ENCODE data around the gene ATP9B.

GRCh38 chr18:79216176-79216575, 147.0 kb downstream of the ATP9B start:
- TF ChIP-seq CTCF (conservative IDR thresholded peaks at IDR 0.05; ENCODE audit: low read depth, low read length) (no peak), EZH2 (IDR thresholded peaks at IDR 0.05; ENCODE audit: borderline replicate concordance, low read depth, low read length, poor library complexity, severe bottlenecking) (no peak)

Data from A673 (cell line).